H9 (cell line): ENCODE measurements around the gene PRLH. TPM values are rescaled to one million over a fixed set of nuclear protein-coding genes. Genes with fewer than 3 reads are reported as not detected.

Experiments
- DNase-seq: peaks from one replicate; pipeline ENCODE4 v3.0.0-alpha.2; 2017
- H2AFZ ChIP-seq: one replicate; pipeline ENCODE4 v1.6.1; 2013; ENCODE audit warnings: mild to moderate bottlenecking, low read length, control low read depth, moderate library complexity
- H2AK5ac ChIP-seq: 2 replicates; pipeline ENCODE4 v1.6.1; 2013; ENCODE audit warnings: low read length, control low read depth, mixed read lengths; ENCODE audit not compliant: insufficient read length
- H2BK120ac ChIP-seq: one replicate; pipeline ENCODE4 v1.6.1; 2013; ENCODE audit warnings: low read depth, mild to moderate bottlenecking, low read length, control low read depth, inconsistent platforms; ENCODE audit not compliant: poor library complexity, severe bottlenecking
- H2BK12ac ChIP-seq: 2 replicates; pipeline ENCODE4 v1.6.1; 2013; ENCODE audit warnings: low read length, control low read depth, mixed read lengths, low read depth; ENCODE audit not compliant: insufficient read length
- H2BK15ac ChIP-seq: 2 replicates; pipeline ENCODE4 v1.6.1; 2013; ENCODE audit warnings: low read depth, low read length, control low read depth
- H2BK20ac ChIP-seq: one replicate; pipeline ENCODE4 v1.6.1; 2013; ENCODE audit warnings: low read depth, mild to moderate bottlenecking, low read length, control low read depth, inconsistent platforms; ENCODE audit not compliant: poor library complexity, severe bottlenecking
- H2BK5ac ChIP-seq: 2 replicates; pipeline ENCODE4 v1.6.1; 2013; ENCODE audit warnings: low read length, control low read depth, mixed read lengths; ENCODE audit not compliant: insufficient read length
- H3K14ac ChIP-seq: 2 replicates; pipeline ENCODE4 v1.6.1; 2013; ENCODE audit warnings: low read length, control low read depth; ENCODE audit not compliant: insufficient read depth
- H3K18ac ChIP-seq: 2 replicates; pipeline ENCODE4 v1.6.1; 2013; ENCODE audit warnings: low read depth, mild to moderate bottlenecking, mixed read lengths, low read length, control low read depth; ENCODE audit not compliant: insufficient read length
- H3K23ac ChIP-seq: 2 replicates; pipeline ENCODE4 v1.6.1; 2013; ENCODE audit warnings: low read length, control low read depth, mixed read lengths, low read depth; ENCODE audit not compliant: insufficient read length
- H3K23me2 ChIP-seq: 2 replicates; pipeline ENCODE4 v1.6.1; 2013; ENCODE audit warnings: low read depth, mild to moderate bottlenecking, mixed read lengths, low read length, control low read depth; ENCODE audit not compliant: insufficient read length, poor library complexity, severe bottlenecking
- H3K27ac ChIP-seq: 2 replicates; pipeline ENCODE4 v1.5.1; 2013; ENCODE audit warnings: low read length, control low read depth, mixed read lengths, low read depth; ENCODE audit not compliant: insufficient read length
- H3K27me3 ChIP-seq: 2 replicates; pipeline ENCODE4 v1.6.1; 2013; ENCODE audit warnings: low read length, control low read depth, inconsistent platforms; ENCODE audit not compliant: insufficient read depth
- H3K4ac ChIP-seq: 2 replicates; pipeline ENCODE4 v1.6.1; 2013; ENCODE audit warnings: low read depth, mild to moderate bottlenecking, control low read depth, inconsistent platforms, low read length, moderate library complexity
- H3K4me1 ChIP-seq: 2 replicates; pipeline ENCODE4 v1.6.1; 2013; ENCODE audit warnings: low read length, control low read depth, inconsistent platforms; ENCODE audit not compliant: insufficient read depth
- H3K4me2 ChIP-seq: 2 replicates; pipeline ENCODE4 v1.6.1; 2013; ENCODE audit warnings: low read length, control low read depth, mixed read lengths; ENCODE audit not compliant: insufficient read length, insufficient read depth
- H3K56ac ChIP-seq: 2 replicates; pipeline ENCODE4 v1.6.1; 2013; ENCODE audit warnings: low read depth, mild to moderate bottlenecking, mixed read lengths, low read length, control low read depth; ENCODE audit not compliant: insufficient read length
- H3K79me1 ChIP-seq: 2 replicates; pipeline ENCODE4 v1.6.1; 2013; ENCODE audit warnings: low read depth, mild to moderate bottlenecking, moderate library complexity, low read length, control low read depth, inconsistent platforms; ENCODE audit not compliant: insufficient read depth, poor library complexity, severe bottlenecking
- H3K79me2 ChIP-seq: 2 replicates; pipeline ENCODE4 v1.6.1; 2013; ENCODE audit warnings: low read length, control low read depth, inconsistent platforms; ENCODE audit not compliant: insufficient read depth
- H3K9ac ChIP-seq: 2 replicates; pipeline ENCODE4 v1.6.1; 2013; ENCODE audit warnings: low read length, control low read depth, mixed read lengths; ENCODE audit not compliant: insufficient read length; ENCODE audit errors: extremely low read depth
- H3K9me3 ChIP-seq: one replicate; pipeline ENCODE4 v1.6.1; 2013; ENCODE audit warnings: low read depth, low read length, inconsistent platforms; ENCODE audit not compliant: control insufficient read depth
- H3T11ph ChIP-seq: one replicate; pipeline ENCODE4 v1.6.1; 2013; ENCODE audit warnings: mild to moderate bottlenecking, low read length, control low read depth, inconsistent platforms
- H4K20me1 ChIP-seq: one replicate; pipeline ENCODE4 v1.6.1; 2013; ENCODE audit not compliant: control insufficient read depth, insufficient read length, insufficient read depth
- H4K5ac ChIP-seq: 2 replicates; pipeline ENCODE4 v1.6.1; 2013; ENCODE audit warnings: low read depth, mild to moderate bottlenecking, mixed read lengths, low read length, control low read depth; ENCODE audit not compliant: insufficient read length
- H4K8ac ChIP-seq: replicated peaks from 2 replicates; pipeline ENCODE4 v1.6.1; 2013; ENCODE audit warnings: low read length, control low read depth, mixed read lengths, low read depth; ENCODE audit not compliant: insufficient read length
- H4K91ac ChIP-seq: 2 replicates; pipeline ENCODE4 v1.6.1; 2013; ENCODE audit warnings: low read depth, mild to moderate bottlenecking, moderate library complexity, mixed read lengths, low read length, control low read depth; ENCODE audit not compliant: insufficient read length
- H3K27ac Mint-ChIP-seq, 3 experiments: 2 replicates in 2 of 3; 3 replicates in 1 of 3; pipeline ENCODE4 v1.8.0; 2020 to 2021; ENCODE audit warnings: mixed read lengths in 3 of 3, mild to moderate bottlenecking in 1 of 3, moderate library complexity in 1 of 3
- H3K27me3 Mint-ChIP-seq: 2 replicates; pipeline ENCODE4 v1.8.0; 2021; ENCODE audit warnings: low read depth, mild to moderate bottlenecking, moderate library complexity, mixed read lengths
- H3K36me3 Mint-ChIP-seq, 3 experiments: 2 replicates in 2 of 3; 3 replicates in 1 of 3; pipeline ENCODE4 v1.8.0; 2020 to 2021; ENCODE audit warnings: low read depth in 3 of 3, mixed read lengths in 3 of 3; ENCODE audit not compliant: insufficient read depth in 1 of 3
- H3K4me1 Mint-ChIP-seq, 2 experiments: 2 replicates each; pipeline ENCODE4 v1.8.0; 2020; ENCODE audit warnings: mixed read lengths in 2 of 2
- H3K4me3 Mint-ChIP-seq, 2 experiments: 2 replicates in 1 of 2; 3 replicates in 1 of 2; pipeline ENCODE4 v1.8.0; 2020 to 2021; ENCODE audit warnings: mild to moderate bottlenecking in 2 of 2, mixed read lengths in 2 of 2, moderate library complexity in 1 of 2
- H3K9me3 Mint-ChIP-seq, 2 experiments: 2 replicates in 1 of 2; 3 replicates in 1 of 2; pipeline ENCODE4 v1.8.0; 2020; ENCODE audit warnings: mild to moderate bottlenecking in 2 of 2, mixed read lengths in 2 of 2, moderate library complexity in 1 of 2
- WGBS: extraction: QIAGEN DNeasy Blood & Tissue Kit; methylation state at CpG from one replicate; pipeline ENCODE4 v1.1.7; 2013; ENCODE audit warnings: missing lambda C conversion rate, low lambda C conversion rate, mixed read lengths; ENCODE audit not compliant: insufficient read length; ENCODE audit errors: extremely low coverage; 5-methylcytosine and 5-hydroxymethylcytosine counted together
- total RNA-seq: library from RNA; stranded (reverse); gene quantifications from 2 replicates; pipeline ENCODE4 v1.2.1, GENCODE V29; 2021
- TF ChIP-seq, protein P1 (sequence below): fragments of 200-600 bp; sonication (generic); conservative IDR thresholded peaks from 3 replicates; pipeline ENCODE4 v1.8.0; 2021; ENCODE audit warnings: antibody characterized with exemption, mild to moderate bottlenecking

Gene PRLH
- total RNA-seq, 1 experiment from 2014 or later: not detected

DNA sequence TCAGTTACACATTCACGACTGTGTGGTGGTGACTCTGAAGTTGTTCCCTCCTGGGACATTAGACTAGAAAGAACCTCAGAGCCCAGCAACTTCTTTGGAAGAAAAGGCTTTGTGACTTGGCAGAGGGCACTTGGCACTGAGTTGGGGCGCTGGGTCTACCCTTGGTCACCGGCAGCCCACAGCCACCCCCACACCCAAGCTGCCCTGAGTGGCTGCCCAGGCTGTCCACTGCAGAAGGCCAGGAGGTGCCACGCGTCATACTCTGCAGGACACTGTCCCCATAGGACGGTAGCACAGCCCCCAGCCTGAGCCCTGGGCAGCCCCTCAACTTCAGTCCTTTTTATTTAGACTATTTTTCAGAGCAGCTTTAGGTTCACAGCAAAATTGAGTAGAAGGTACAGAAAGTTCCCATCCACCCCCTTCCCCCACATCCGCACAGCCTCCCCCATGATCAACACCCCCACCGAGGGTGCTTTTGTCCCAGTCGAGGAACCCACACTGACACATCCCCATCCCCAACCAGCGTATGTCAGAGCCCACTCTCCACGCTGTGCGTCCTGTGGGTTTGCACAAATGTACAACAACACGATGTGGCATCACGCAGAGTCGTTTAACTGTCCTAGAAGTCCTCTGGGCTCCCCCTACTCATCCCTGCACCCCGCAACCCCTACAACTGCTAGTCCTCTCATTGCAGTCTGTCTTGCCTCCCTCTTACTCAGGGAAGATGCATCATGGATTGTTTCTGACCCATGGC is 1.1 kb downstream of the PRLH start:
- H2BK5ac ChIP-seq: no peak overlapping the region
- no peak overlapping the region for H2BK15ac ChIP-seq
- no peak overlapping the region for H2BK20ac ChIP-seq
- no peak overlapping the region for H3K23ac ChIP-seq
- DNase-seq: no peak
- H2BK120ac ChIP-seq: no peak overlapping the region
- no peak overlapping the region for H3K14ac ChIP-seq
- H4K91ac ChIP-seq: no peak overlapping the region
- no peaks in the 10 kb centered on the region for H3K79me1 ChIP-seq
- H3K23me2 ChIP-seq: no peaks in the 10 kb centered on the region
- no peak overlapping the region for H3K27ac ChIP-seq
- Mint-ChIP-seq H3K36me3 (no peaks in the 10 kb centered on the region), H3K27me3 (peaks cover 2% of the 10 kb centered on the region), H3K9me3 (no peaks in the 10 kb centered on the region), H3K4me1 (peaks cover 9 to 11% of the 10 kb centered on the region in 2 experiments), H3K27ac (no peak overlapping the region), H3K4me3 (no peak overlapping the region)
- no peak overlapping the region for H3K56ac ChIP-seq
- H4K8ac ChIP-seq: no peak overlapping the region
- no peak overlapping the region for H4K5ac ChIP-seq
- no peak overlapping the region for H3K18ac ChIP-seq
- H2AK5ac ChIP-seq: no peak overlapping the region
- TF ChIP-seq, protein P1, sequence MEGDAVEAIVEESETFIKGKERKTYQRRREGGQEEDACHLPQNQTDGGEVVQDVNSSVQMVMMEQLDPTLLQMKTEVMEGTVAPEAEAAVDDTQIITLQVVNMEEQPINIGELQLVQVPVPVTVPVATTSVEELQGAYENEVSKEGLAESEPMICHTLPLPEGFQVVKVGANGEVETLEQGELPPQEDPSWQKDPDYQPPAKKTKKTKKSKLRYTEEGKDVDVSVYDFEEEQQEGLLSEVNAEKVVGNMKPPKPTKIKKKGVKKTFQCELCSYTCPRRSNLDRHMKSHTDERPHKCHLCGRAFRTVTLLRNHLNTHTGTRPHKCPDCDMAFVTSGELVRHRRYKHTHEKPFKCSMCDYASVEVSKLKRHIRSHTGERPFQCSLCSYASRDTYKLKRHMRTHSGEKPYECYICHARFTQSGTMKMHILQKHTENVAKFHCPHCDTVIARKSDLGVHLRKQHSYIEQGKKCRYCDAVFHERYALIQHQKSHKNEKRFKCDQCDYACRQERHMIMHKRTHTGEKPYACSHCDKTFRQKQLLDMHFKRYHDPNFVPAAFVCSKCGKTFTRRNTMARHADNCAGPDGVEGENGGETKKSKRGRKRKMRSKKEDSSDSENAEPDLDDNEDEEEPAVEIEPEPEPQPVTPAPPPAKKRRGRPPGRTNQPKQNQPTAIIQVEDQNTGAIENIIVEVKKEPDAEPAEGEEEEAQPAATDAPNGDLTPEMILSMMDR: no peak
- H3K9me3 ChIP-seq: no peaks in the 10 kb centered on the region
- no peak overlapping the region for H3K4ac ChIP-seq
- no peaks in the 10 kb centered on the region for H3K27me3 ChIP-seq
- whole genome bisulfite sequencing: no CpG with 5 or more reads among the region's 16 CpGs
- H3K4me1 ChIP-seq: 0 out of 2 replicates have a peak, but pooled peaks cover 1% of the 10 kb centered on the region
- no peak overlapping the region for H2AFZ ChIP-seq
- no peak overlapping the region for H3K9ac ChIP-seq
- no peak overlapping the region for H3K4me2 ChIP-seq
- no peaks in the 10 kb centered on the region for H4K20me1 ChIP-seq
- no peak overlapping the region for H2BK12ac ChIP-seq
- no peaks in the 10 kb centered on the region for H3K79me2 ChIP-seq
- no peak overlapping the region for H3T11ph ChIP-seq
